Lower lobe of right lung (tissue), 2 donors: Measurements from ENCODE around the gene ARHGAP28. TPM values are rescaled to one million over a fixed set of nuclear protein-coding genes. Genes with fewer than 3 reads are reported as not detected.
A peak's percentile ranks its signal among the peaks of the same experiment; 100 is the strongest.

ENCODE experiments used
- ATAC-seq, 2 donors: fragments of 200-7000 bp; cut with Tn5 transposase; one replicate each; pipeline ENCODE4 v1.9.1; 2020 to 2022; ENCODE audit warnings: mild to moderate bottlenecking in 2 of 2, moderate library complexity in 2 of 2
- DNase-seq: peaks from one replicate; pipeline ENCODE4 v3.0.0-alpha.2; 2020
- H3K27ac ChIP-seq: fragments of 200-600 bp; one replicate; pipeline ENCODE4 v1.8.0; 2022
- H3K27me3 ChIP-seq: fragments of 200-600 bp; one replicate; pipeline ENCODE4 v1.8.0; 2022; ENCODE audit warnings: low read depth
- H3K36me3 ChIP-seq: fragments of 200-600 bp; one replicate; pipeline ENCODE4 v1.8.0; 2022; ENCODE audit warnings: mild to moderate bottlenecking
- H3K4me1 ChIP-seq: fragments of 200-600 bp; one replicate; pipeline ENCODE4 v1.8.0; 2022
- H3K4me3 ChIP-seq: fragments of 200-600 bp; one replicate; pipeline ENCODE4 v1.8.0; 2022; ENCODE audit warnings: mild to moderate bottlenecking
- H3K9me3 ChIP-seq: fragments of 200-600 bp; one replicate; pipeline ENCODE4 v1.8.0; 2022
- intact Hi-C: fragments of 100-400 bp; cut with DNase I; formaldehyde crosslinking; loops from one replicate; pipeline ENCODE4 v1.11.0; 2022
- total RNA-seq: library from RNA; stranded (reverse); fragmentation: NEBNext Ultra II Directional; extraction: Animal tissue kit (Norgen Biotek cat#: 25700); gene quantifications from one replicate; pipeline ENCODE4 v1.2.1, GENCODE V29; 2021
- TF ChIP-seq, protein P1 (sequence below): fragments of 200-600 bp; IDR thresholded peaks from one replicate; pipeline ENCODE4 v1.8.0; 2022; ENCODE audit warnings: antibody characterized with exemption, mild to moderate bottlenecking
- donor health status: DM: no; HTN: yes; CAD: no; lungs with severe emphysema.

The ARHGAP28 gene
- total RNA-seq, 1 donor from 2014 or later = 13.1 TPM

DNA sequence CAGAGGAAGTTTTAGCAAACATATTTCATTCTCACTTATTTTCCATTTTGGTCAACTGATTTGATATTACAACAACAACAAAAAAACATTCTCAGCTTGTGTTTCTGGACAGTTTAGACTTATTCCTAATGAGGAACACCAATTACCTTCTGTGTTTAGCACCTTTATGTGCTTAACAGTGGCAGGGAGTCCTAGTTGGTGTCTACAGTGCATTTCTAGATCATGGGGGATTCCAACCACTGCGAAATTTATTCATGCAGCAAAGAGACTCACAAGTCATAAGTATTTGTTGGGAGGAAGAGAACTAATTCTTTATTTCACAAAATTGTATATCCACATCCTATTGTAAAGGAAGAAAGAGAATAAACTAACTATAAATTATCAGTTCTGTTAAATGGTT is 4.2 kb downstream of the ARHGAP28 start:
- Histone ChIP-seq H3K27ac (no peak overlapping the region), H3K4me3 (no peak overlapping the region), H3K9me3 (no peaks in the 10 kb centered on the region), H3K4me1 (no peaks in the 10 kb centered on the region), H3K27me3 (no peaks in the 10 kb centered on the region), H3K36me3 (no peaks in the 10 kb centered on the region)
- ATAC-seq (no peak), DNase-seq (no peak)
- TF ChIP-seq, protein P1, sequence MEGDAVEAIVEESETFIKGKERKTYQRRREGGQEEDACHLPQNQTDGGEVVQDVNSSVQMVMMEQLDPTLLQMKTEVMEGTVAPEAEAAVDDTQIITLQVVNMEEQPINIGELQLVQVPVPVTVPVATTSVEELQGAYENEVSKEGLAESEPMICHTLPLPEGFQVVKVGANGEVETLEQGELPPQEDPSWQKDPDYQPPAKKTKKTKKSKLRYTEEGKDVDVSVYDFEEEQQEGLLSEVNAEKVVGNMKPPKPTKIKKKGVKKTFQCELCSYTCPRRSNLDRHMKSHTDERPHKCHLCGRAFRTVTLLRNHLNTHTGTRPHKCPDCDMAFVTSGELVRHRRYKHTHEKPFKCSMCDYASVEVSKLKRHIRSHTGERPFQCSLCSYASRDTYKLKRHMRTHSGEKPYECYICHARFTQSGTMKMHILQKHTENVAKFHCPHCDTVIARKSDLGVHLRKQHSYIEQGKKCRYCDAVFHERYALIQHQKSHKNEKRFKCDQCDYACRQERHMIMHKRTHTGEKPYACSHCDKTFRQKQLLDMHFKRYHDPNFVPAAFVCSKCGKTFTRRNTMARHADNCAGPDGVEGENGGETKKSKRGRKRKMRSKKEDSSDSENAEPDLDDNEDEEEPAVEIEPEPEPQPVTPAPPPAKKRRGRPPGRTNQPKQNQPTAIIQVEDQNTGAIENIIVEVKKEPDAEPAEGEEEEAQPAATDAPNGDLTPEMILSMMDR = no peak
- intact Hi-C loops = no loop called here

DNA sequence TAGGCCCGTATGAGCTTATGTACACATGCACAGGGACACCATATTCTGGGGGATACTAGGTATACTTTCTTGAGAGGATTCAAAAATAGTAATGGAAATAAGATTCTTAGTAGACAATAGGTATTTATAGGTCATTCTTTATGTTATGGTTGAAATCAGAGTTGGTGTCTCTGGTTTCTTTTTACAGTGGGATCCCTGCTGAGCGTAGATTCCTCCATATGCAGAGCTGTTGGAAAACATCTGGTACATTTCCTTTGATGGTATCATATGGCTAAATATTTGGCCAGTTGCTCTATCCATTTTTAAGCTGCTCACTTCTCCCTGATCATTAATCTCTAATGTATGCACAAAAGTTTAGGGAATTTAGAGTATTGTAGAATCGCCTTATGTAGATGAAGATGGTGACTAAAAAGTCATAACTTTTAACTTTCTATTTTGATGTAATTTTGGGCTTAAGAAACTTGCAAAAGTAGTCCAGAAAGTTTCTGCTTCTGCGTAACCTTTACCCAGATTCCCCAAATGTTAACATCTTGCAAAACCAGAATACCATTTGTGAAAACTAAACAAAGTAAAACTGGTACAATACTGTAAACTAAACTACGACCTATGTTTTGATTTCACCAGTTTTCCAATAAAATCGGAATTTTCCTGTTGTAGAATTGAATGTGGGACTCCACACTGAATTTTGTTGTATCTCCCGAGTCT is 5.4 kb downstream of the ARHGAP28 start:
- intact Hi-C loops = no loop called here
- no peaks in the 10 kb centered on the region for H3K4me1 ChIP-seq
- no peak overlapping the region for H3K27ac ChIP-seq
- H3K36me3 ChIP-seq = no peaks in the 10 kb centered on the region
- ATAC-seq (no peak), DNase-seq (no peak)
- H3K9me3 ChIP-seq = no peaks in the 10 kb centered on the region
- H3K4me3 ChIP-seq = no peak overlapping the region
- no peaks in the 10 kb centered on the region for H3K27me3 ChIP-seq
- TF ChIP-seq, protein P1 = no peak

DNA sequence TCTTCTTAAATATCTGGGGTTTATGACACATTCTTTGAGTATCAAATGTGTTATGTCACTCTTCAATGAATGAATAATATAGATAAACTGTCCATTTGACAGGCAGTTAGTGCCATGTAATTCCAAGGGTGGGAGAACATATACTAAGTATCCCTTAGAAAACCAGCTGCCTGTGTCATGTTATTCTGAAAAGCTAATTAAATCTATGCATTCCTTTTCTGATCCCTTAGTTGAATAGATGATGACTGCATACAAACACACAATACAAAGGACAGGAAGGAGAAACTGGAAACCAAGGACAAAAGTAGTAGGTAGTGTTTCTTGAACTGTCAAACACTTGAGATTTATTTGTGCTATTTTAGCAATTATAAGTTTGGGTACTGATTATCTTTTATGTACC is 8.3 kb downstream of the ARHGAP28 start:
- H3K4me3 ChIP-seq = no peak overlapping the region
- H3K4me1 ChIP-seq = no peaks in the 10 kb centered on the region
- ATAC-seq = no peak
- H3K36me3 ChIP-seq = no peaks in the 10 kb centered on the region
- TF ChIP-seq, protein P1 = no peak
- no peak for DNase-seq
- intact Hi-C loops = no loop called here
- H3K9me3 ChIP-seq = no peaks in the 10 kb centered on the region
- H3K27ac ChIP-seq = no peak overlapping the region
- H3K27me3 ChIP-seq = no peaks in the 10 kb centered on the region

DNA sequence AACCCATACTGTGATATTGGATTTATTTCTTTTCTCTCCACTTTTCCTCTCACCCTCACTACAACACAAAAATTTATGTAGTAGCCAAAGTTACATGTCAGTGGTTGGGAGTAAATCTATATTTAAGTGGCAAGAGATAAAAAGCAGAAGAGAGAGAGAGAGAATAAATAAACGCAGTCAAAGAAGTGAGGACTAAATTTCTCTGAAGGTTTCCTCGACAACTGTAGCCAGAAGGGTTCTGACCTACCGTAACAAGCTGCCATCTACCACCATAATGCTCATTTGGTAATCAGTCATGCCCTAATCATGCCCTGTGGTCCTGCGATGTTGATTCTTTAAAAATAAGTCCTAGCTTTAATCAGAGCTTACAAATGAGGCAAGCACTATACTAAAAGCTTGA is 9.1 kb downstream of the ARHGAP28 start:
- DNase-seq = no peak
- TF ChIP-seq, protein P1 = no peak
- Histone ChIP-seq H3K27ac (no peak overlapping the region), H3K36me3 (no peaks in the 10 kb centered on the region), H3K4me1 (no peaks in the 10 kb centered on the region), H3K27me3 (no peaks in the 10 kb centered on the region), H3K9me3 (no peaks in the 10 kb centered on the region), H3K4me3 (no peak overlapping the region)
- intact Hi-C loops = no loop called here
- ATAC-seq = no peak

DNA sequence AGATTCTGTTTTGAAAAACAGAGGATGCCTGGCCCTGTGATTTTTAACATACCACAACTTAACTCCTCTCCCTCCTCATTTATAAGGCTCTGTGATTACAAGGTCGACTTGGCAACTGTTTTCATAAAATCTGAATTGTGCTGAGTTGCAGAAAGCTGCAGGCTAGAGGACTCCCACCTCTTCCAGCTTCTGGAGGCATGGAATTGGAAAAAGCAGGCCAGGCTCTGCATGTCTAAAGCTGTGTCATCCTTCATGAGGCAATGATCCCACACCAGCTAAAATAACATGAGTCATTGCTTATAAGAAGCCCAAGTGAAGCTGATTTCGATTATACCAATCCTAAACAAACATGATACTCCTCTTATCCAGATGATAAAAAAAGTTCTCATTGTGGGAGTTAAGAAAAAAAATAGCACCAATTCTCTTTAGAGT is 11.7 kb downstream of the ARHGAP28 start:
- Histone ChIP-seq H3K4me3 (no peak overlapping the region), H3K4me1 (no peaks in the 10 kb centered on the region), H3K27me3 (no peaks in the 10 kb centered on the region), H3K9me3 (no peaks in the 10 kb centered on the region), H3K27ac (no peak overlapping the region), H3K36me3 (no peaks in the 10 kb centered on the region)
- intact Hi-C loops = no loop called here
- ATAC-seq = peak; percentile 70 to 71
- no peak for DNase-seq
- TF ChIP-seq, protein P1 = no peak
